Testis (tissue), 2 donors: Measurements from ENCODE around the gene MAP1B.

Experiments
- CTCF ChIP-seq, 3 experiments: fragments of 450-650 bp in 2 of 3; fragments of 200-600 bp in 1 of 3; sonication (generic) in 1 of 3; IDR thresholded peaks; one replicate each; pipeline ENCODE4 v1.5.1; 2016 to 2019; ENCODE audit warnings: antibody characterized with exemption in 3 of 3, mild to moderate bottlenecking in 2 of 3, moderate library complexity in 1 of 3
- POLR2A ChIP-seq: fragments of 450-650 bp; IDR thresholded peaks from one replicate; pipeline ENCODE4 v1.6.1; 2017; ENCODE audit warnings: antibody characterized with exemption, mild to moderate bottlenecking, moderate library complexity

- TF ChIP-seq CTCF (IDR thresholded peaks at IDR 0.05) (no peak), POLR2A (no peak)
Measured at GRCh38 chr5:72161951-72162350, 54.7 kb downstream of the MAP1B start.
